22Rv1 (cell line): Measurements from ENCODE around the gene NXPE3.

Experiments used
- H3K27ac ChIP-seq: fragments of 450-650 bp; 2 replicates; pipeline ENCODE4 v1.5.1; 2017
- CTCF ChIP-seq: fragments of 450-650 bp; IDR thresholded peaks from 2 replicates; pipeline ENCODE4 v1.5.1; 2017; ENCODE audit warnings: mild to moderate bottlenecking
- ZFX ChIP-seq: fragments of 450-650 bp; IDR thresholded peaks from 2 replicates; pipeline ENCODE4 v1.6.1; 2017; ENCODE audit warnings: antibody characterized with exemption, borderline replicate concordance

Gene NXPE3

GRCh38 chr3:101845425-101845824, 66.4 kb downstream of the NXPE3 start:
- no peak overlapping the region for H3K27ac ChIP-seq
- TF ChIP-seq CTCF (no peak), ZFX (no peak)

DNA sequence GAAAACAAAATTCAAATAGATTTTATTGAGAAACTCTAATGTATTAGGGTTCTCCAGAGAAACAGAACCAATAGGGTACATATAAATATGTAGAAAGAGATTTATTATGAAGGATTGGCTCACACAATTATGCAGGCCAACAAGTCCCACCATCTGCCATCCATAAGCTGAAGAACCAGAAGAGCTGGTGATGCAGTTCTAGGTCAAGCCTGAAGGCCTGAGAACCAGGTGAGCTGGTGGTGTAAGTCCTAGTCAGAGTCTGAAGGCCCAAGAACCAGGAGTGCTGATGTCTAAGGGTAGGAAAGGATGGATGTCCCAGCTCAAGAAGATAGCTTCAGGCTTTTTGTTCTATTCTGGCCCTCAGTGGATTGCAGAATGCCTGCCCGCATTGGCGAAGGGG, 67.7 kb downstream of the NXPE3 start:
- no peak overlapping the region for H3K27ac ChIP-seq
- TF ChIP-seq CTCF (no peak), ZFX (no peak)

DNA sequence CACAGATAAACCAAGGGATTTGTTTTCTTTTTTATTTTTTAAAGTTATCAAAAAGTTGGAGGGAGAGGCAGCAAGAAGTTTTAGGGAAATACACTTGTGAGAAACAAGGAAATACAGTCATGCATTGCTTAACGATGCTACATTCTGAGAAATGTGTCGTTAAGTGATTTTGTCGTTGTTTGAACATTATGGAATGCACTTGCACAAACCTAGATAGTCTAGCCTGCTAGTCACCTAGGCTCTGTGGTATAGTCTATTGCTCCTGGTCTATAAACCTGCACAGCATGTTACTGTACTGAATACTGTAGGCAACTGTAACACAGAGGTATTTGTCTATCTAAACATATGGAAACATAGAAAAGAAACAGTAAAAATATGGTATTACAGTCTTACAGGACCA, 68.3 kb downstream of the NXPE3 start:
- TF ChIP-seq ZFX (no peak), CTCF (no peak)
- H3K27ac ChIP-seq, result peak overlapping the region; percentile 97

DNA sequence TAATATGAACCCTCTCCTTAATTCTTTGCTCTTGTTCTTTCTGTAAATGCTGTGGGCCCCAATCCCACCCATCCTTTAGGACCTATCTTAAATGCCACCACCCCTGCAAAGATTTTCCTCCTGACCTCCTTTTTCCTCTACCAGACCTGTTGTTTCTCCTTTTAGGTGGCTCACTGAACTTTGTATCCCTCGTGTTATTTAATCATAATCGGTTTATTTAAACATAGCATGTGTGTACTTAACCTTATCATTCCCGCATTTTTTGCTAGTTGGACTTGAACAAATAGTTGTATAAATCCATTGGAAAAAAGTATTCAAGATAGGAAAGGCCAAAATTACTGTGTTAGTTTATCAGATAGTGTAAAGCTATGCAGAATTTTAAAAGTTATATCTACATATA, 69.3 kb downstream of the NXPE3 start:
- TF ChIP-seq ZFX (no peak), CTCF (no peak; the same call in 1 of the 2 replicates)
- peak overlapping the region; percentile 97 for H3K27ac ChIP-seq

DNA sequence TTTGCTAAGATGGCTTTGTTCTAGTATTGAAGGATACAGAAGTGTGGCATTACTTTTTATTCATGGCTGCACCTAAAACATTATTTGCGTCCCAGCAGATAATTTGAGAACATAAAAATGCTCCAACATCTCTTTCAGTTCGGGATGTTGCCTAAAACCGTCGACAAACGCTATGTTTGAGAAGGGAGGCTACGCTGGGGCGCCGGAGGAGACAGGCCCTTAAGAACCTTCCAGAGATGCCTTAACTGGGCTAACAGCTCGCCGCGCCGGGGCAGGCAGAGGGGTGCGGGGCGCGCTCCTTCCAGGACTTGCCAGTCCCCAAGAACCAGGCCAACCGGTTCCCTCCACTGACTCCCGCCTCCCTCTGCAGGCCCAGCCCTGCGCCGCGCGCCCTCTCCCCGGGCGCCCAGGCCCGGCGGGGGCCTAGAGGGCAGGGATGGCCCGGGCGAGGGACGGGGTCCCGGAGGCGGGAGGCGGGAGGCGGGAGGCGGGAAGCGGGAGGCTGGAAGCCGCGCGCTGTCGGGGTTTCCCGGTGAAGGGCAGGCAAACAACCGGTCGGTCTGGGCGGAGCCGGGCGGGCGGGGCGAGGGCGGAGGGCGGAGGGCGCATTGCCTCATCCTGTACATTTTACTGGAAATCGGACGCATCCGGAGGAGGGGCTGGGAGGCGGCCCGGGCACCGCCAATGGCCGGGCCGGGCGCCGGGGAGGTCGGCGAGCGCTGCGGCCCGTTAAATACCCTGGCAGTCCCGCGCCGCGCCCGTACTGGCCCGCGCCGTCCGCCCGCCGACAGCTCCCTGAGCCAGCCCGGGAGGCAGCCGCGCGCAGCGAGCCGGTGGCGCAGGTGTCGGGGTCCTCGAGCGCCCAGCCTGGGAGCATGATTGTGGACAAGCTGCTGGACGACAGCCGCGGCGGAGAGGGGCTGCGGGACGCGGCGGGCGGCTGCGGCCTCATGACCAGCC, 70.0 kb downstream of the NXPE3 start, which contains the start of gene NFKBIZ:
NFKBIZ (plus strand) TSS at position 761 of the 960 bp plus-strand sequence; CDS start at position 876, 115 bp downstream.
- H3K27ac ChIP-seq, result peak within 1 kb of the TSS; percentile 97

DNA sequence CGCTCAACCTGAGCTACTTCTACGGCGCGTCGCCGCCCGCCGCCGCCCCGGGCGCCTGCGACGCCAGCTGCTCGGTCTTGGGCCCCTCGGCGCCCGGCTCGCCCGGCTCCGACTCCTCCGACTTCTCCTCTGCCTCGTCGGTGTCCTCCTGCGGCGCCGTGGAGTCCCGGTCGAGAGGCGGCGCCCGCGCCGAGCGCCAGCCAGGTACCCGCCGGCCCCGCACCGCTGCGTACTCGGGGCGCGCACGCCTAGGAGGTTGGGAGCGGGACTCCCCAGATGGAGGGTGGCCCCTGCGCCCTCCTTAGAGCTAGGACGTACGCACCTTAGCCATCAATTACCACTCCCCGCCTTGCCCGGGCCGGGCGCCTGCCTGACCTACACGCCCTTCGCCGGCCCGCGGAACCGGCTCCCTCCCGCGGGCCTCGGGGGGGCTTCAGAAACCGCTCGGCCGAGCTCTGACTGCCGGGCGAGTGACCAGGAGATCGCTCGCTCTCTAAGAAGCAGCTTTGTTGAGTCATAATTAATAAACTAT, 70.8 kb downstream of the NXPE3 start:
- TF ChIP-seq ZFX (no peak), CTCF (peak; percentile 36)
- peak overlapping the region; percentile 97 for H3K27ac ChIP-seq

More for the DNA sequence above, 70.0 kb downstream of the NXPE3 start, which contains the start of gene NFKBIZ:
- TF ChIP-seq CTCF (no peak), ZFX (no peak)
